ENCODE measurements around the gene ZNF805.
A peak's percentile ranks its signal among the peaks of the same experiment; 100 is the strongest.

The ZNF805 gene

DNA sequence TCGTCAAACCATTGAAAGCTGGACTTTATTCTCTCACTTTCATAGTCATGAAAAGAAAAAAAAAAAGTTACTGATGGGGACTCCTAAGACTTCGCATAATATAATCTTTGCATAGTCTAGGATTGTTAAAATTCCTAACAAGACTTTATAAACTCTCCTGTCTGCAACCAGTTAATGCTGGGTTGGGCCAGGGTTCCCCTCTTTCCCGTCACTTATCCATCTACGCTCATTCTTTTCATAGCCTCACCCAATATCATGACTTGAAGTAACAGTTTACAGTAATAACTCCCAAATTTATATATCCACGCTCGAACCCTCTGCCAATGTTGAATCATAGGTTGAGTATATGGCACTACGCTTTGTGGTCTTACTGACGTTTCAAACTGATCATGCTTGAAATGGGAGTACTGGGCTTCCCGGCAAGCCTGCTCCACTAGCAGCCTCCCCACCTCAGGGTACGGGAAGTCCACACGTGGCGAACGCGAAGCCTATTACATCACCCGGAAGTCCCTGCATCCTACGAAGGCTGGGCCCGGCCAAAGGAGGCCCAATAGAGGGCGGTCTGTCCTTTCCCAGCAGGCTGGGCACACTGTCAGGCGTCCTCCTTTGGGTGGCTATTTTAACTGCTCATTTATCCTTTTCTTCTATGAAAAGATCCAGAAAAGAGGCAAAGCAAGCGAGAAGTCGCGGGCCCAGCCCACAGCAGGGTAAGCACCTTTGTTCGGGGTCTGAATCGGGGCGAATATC, 39.2 kb downstream of the ZNF805 start:
- TF ChIP-seq, protein P1, sequence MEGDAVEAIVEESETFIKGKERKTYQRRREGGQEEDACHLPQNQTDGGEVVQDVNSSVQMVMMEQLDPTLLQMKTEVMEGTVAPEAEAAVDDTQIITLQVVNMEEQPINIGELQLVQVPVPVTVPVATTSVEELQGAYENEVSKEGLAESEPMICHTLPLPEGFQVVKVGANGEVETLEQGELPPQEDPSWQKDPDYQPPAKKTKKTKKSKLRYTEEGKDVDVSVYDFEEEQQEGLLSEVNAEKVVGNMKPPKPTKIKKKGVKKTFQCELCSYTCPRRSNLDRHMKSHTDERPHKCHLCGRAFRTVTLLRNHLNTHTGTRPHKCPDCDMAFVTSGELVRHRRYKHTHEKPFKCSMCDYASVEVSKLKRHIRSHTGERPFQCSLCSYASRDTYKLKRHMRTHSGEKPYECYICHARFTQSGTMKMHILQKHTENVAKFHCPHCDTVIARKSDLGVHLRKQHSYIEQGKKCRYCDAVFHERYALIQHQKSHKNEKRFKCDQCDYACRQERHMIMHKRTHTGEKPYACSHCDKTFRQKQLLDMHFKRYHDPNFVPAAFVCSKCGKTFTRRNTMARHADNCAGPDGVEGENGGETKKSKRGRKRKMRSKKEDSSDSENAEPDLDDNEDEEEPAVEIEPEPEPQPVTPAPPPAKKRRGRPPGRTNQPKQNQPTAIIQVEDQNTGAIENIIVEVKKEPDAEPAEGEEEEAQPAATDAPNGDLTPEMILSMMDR (conservative IDR thresholded peaks at IDR 0.05; ENCODE audit: low read depth, low read length): peak; percentile 47
- peak; percentile 99 for DNase-seq (ENCODE audit: low read depth)
- H3K4me3 ChIP-seq (ENCODE audit: low read depth, low read length): peak overlapping the region; percentile 92

DNA sequence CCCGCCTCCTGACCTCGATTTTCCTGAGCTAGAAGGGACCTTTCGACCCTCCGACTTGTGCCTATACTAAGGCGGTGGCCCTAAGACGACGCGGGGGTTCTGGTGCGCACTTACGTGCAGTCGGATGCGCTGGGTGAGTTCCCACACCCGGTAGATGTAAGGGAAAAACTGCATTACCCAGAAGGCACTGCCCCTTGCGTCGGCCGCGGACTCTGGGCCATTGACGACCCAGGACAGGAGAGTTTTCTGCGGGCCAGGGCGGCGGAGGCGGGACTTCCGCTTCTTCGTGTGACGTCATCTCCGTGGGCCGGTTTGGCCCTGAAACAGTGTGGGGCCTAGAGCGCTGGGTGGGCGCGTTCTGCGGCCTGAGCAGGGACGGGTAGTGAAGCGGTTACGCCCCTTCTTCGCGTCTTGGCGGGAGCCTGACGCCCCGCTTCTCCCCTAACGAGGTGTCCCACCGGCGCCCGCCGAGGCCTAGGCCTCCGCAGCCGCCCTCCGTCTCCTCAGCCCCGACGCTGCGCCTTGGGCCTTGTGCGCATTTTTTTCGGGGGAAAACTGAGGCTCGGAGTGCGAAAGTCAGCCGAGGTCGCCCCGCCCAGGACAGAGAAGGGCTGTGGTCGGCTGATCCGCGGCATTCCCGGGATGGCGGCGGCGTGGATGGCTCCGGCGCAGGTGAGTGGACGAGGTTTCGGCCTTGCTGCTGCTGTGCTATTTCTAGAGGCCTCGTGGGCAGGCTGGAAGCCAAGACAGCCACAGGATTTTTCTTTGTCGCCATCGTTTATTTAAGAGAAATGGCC, 39.9 kb downstream of the ZNF805 start, which contains the start of gene ZNF460:
TSS of gene ZNF460 (plus strand) at position 321 of the 797 bp plus-strand sequence. CDS start at position 643, 322 bp downstream.
- TF ChIP-seq, protein P1 (conservative IDR thresholded peaks at IDR 0.05; ENCODE audit: low read depth, low read length): no peak
- H3K4me3 ChIP-seq (ENCODE audit: low read depth, low read length): peak within 1 kb of the TSS; percentile 92
- DNase-seq (ENCODE audit: low read depth): peak; percentile 99

DNA sequence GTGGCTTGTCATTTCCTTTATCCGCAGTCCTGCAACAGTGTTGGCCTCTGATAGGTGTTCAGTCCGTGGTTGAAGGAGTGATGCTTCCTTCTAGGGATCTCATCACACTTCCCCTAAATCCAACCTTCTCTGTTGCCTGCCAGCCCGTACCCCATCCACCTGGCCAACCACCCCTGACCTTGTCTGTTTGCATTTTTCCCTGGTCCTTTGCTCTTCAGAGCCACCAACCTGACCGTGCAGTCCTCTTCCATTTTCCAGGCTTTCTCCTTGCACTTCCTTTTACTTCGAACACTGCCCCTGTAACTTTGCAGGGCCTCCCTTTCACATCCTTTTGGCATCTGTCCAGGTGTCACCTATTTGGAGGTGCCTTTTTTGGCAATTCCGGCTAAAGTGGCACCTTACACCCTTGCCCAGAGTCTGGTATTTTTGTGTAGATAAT, 40.5 kb downstream of the ZNF805 start:
- peak overlapping the region; percentile 92 for H3K4me3 ChIP-seq (ENCODE audit: low read depth, low read length)
- DNase-seq (ENCODE audit: low read depth): peak; percentile 14
- TF ChIP-seq, protein P1 (conservative IDR thresholded peaks at IDR 0.05; ENCODE audit: low read depth, low read length): no peak

DNA sequence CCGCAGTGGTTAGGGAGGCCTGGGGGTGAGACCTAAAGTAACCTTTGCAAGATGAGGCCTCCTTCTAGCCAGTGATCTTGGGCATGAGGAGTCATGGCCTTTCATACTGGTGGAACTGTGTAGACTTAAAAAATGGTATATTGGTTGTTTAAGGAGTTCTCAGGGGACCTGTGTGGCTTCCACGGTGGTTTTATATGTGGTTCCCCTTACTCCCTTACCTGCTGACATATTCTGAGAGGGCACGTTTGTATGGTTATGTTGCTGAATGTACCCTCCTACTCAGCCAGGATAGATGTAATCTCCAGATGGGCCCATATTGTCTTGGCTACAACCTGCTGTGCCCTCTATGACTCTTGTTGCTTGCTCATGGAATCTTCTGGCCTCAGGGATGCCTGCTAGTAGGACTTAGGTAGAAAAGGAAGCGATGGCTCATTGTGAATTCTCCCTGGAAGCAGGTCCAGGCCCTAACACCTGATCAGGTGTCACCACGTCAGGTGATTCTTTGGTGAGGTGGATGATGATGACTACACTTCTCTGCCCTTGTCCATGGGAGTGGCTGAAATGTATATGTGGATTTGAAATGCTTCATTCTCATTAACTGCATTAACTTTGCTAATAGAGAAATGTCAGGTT, 41.7 kb downstream of the ZNF805 start:
- H3K4me3 ChIP-seq (ENCODE audit: low read depth, low read length): no peak overlapping the region
- no peak for DNase-seq (ENCODE audit: low read depth)

DNA sequence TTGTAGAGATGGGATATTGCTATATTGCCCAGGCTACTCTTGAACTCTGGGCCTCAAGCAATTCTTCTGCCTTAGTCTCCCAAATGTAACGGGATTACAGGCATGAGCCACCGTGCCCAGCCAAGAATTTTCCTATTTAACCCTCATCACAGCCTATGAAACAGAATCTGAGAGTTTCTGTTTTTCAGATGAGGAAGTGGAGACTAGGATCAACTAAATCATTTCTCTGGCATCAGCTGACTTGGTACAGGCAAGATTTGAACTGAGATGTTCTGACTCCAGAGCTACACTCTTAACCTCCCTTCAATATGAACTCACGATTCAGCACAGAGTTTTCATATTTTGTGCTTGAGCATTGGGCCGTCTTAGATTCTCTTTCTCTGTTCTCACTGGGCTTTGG, 47.9 kb downstream of the ZNF805 start:
- H3K4me3 ChIP-seq (ENCODE audit: low read depth, low read length): no peak overlapping the region
- no peak for DNase-seq (ENCODE audit: low read depth)
- TF ChIP-seq, protein P1 (conservative IDR thresholded peaks at IDR 0.05; ENCODE audit: low read depth, low read length): no peak

More for the DNA sequence above, 41.7 kb downstream of the ZNF805 start:
- TF ChIP-seq, protein P1 (conservative IDR thresholded peaks at IDR 0.05; ENCODE audit: low read depth, low read length): no peak

DNA sequence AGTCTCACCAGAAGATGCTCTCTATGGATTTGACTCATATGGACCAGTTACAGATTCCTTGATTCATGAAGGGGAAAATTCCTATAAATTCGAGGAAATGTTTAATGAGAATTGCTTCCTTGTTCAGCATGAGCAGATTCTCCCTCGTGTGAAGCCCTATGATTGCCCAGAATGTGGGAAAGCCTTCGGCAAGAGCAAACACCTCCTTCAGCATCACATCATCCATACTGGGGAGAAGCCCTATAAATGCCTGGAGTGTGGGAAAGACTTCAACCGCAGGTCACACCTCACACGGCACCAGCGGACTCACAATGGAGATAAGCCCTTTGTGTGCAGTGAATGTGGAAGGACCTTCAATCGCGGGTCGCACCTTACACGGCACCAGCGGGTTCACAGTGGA, 50.5 kb downstream of the ZNF805 start:
- no peak for DNase-seq (ENCODE audit: low read depth)
- TF ChIP-seq, protein P1 (conservative IDR thresholded peaks at IDR 0.05; ENCODE audit: low read depth, low read length): no peak
- H3K4me3 ChIP-seq (ENCODE audit: low read depth, low read length): no peak overlapping the region
